ENCODE data around the gene ATP5F1C.
A peak's percentile ranks its signal among the peaks of the same experiment; 100 is the strongest.
"Not testable (repeated sequence)": the region's sequence is repeated elsewhere in the genome, so short reads cannot be mapped to it uniquely, and the experiment has no call there.

ATP5F1C gene

GRCh38 chr10:7787857-7788638 is at the start of gene ATP5F1C, which contains the start of gene KIN:
Gene ATP5F1C (plus strand): TSS chr10:7788177. CDS start chr10:7788208, 31 bp downstream.
Gene KIN (minus strand): TSS chr10:7787993. CDS start chr10:7787933, 60 bp downstream.
- DNase-seq (ENCODE audit: low read depth in 2 of 2) = peak; percentile 91 to 95

- DNase-seq (ENCODE audit: low read depth in 2 of 2) = no peak
These were observed 49.2 kb upstream of the ATP5F1C start for GRCh38 chr10:7738536-7739407.

GRCh38 chr10:7744307-7744706 is 43.7 kb upstream of the ATP5F1C start:
- DNase-seq (ENCODE audit: low read depth in 2 of 2) = no peak

- not testable (repeated sequence) for DNase-seq (ENCODE audit: low read depth in 2 of 2)
These were observed 39.3 kb upstream of the ATP5F1C start for GRCh38 chr10:7748637-7749036.

GRCh38 chr10:7750222-7750621 is 37.8 kb upstream of the ATP5F1C start:
- DNase-seq (ENCODE audit: low read depth in 2 of 2) = no peak

- DNase-seq (ENCODE audit: low read depth in 2 of 2) = no peak
These were observed 35.7 kb upstream of the ATP5F1C start for GRCh38 chr10:7752251-7752650.

GRCh38 chr10:7755103-7755502 is 32.9 kb upstream of the ATP5F1C start:
- DNase-seq (ENCODE audit: low read depth in 2 of 2) = no peak

GRCh38 chr10:7756360-7756992 is 31.5 kb upstream of the ATP5F1C start:
- DNase-seq (ENCODE audit: low read depth in 2 of 2) = no peak

GRCh38 chr10:7763929-7764328 is 24.0 kb upstream of the ATP5F1C start:
- no peak for DNase-seq (ENCODE audit: low read depth in 2 of 2)

- no peak for DNase-seq (ENCODE audit: low read depth in 2 of 2)
These were observed 21.7 kb upstream of the ATP5F1C start for GRCh38 chr10:7766241-7766640.

GRCh38 chr10:7767209-7767608 is 20.8 kb upstream of the ATP5F1C start:
- no peak for DNase-seq (ENCODE audit: low read depth in 2 of 2)

- DNase-seq (ENCODE audit: low read depth in 2 of 2) = no peak
These were observed 19.6 kb upstream of the ATP5F1C start for GRCh38 chr10:7768417-7768816.

GRCh38 chr10:7773845-7774801 is 13.9 kb upstream of the ATP5F1C start:
- no peak for DNase-seq (ENCODE audit: low read depth in 2 of 2)

- no peak for DNase-seq (ENCODE audit: low read depth in 2 of 2)
These were observed 11.2 kb upstream of the ATP5F1C start for GRCh38 chr10:7776777-7777176.

- DNase-seq (ENCODE audit: low read depth in 2 of 2) = not testable (repeated sequence)
These were observed 5.8 kb upstream of the ATP5F1C start for GRCh38 chr10:7782194-7782593.

- DNase-seq (ENCODE audit: low read depth in 2 of 2) = no peak
These were observed 1.5 kb upstream of the ATP5F1C start for GRCh38 chr10:7786430-7786829.

- DNase-seq (ENCODE audit: low read depth in 2 of 2) = no peak
These were observed 674 bp upstream of the ATP5F1C start for GRCh38 chr10:7787150-7787856.

- peak in 1 of 2 donors; percentile 11 for DNase-seq (ENCODE audit: low read depth in 2 of 2)
These were observed 786 bp downstream of the ATP5F1C start for GRCh38 chr10:7788639-7789286.

GRCh38 chr10:7789390-7789789 is 1.4 kb downstream of the ATP5F1C start:
- no peak for DNase-seq (ENCODE audit: low read depth in 2 of 2)

GRCh38 chr10:7792541-7792940 is 4.6 kb downstream of the ATP5F1C start:
- no peak for DNase-seq (ENCODE audit: low read depth in 2 of 2)
